ENCODE results near the gene ST7L. TPM values are rescaled to one million over a fixed set of nuclear protein-coding genes. Genes with fewer than 3 reads are reported as not detected.

The ST7L gene
- total RNA-seq, 1 donor from 2014 or later: 14.8 TPM

DNA sequence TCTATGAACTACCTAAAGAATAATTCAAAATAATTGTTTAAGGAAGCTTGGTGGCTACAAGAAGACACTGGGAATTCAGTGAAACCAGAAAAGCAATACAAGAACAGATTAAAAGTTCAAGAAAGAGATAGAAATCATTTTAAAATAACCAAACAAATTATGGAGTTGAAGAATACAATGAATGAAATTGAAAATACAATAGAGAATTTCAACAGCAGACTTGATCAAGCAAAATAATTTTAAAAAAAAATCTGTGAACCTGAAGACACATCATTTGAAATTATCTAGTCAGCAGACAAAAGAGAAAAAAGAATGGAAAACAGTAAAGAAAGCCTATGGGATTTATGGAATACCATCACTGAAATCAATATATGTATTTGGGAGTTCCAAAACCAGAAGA is 141.4 kb downstream of the ST7L start:
- no peak overlapping the region for H3K4me3 ChIP-seq (ENCODE audit: insufficient read depth, low read depth, low read length)
- no peaks in the 10 kb centered on the region for H3K79me2 ChIP-seq (ENCODE audit: insufficient read depth, low read length)
- no peak overlapping the region for H3K9ac ChIP-seq (ENCODE audit: low read length)
- Mint-ChIP-seq H3K27ac (ENCODE audit: unreplicated experiment) (no peak overlapping the region), H3K36me3 (ENCODE audit: low read depth, unreplicated experiment) (peaks cover 18% of the 10 kb centered on the region), H3K9me3 (ENCODE audit: unreplicated experiment) (peaks cover 26% of the 10 kb centered on the region), H3K4me1 (ENCODE audit: low read depth, unreplicated experiment) (no peaks in the 10 kb centered on the region), H3K27me3 (ENCODE audit: low read depth, unreplicated experiment) (no peaks in the 10 kb centered on the region), H3K4me3 (ENCODE audit: unreplicated experiment) (no peak overlapping the region)
- H3K4me1 ChIP-seq (ENCODE audit: insufficient read depth, low read length): no peaks in the 10 kb centered on the region
- TF ChIP-seq, protein P1, sequence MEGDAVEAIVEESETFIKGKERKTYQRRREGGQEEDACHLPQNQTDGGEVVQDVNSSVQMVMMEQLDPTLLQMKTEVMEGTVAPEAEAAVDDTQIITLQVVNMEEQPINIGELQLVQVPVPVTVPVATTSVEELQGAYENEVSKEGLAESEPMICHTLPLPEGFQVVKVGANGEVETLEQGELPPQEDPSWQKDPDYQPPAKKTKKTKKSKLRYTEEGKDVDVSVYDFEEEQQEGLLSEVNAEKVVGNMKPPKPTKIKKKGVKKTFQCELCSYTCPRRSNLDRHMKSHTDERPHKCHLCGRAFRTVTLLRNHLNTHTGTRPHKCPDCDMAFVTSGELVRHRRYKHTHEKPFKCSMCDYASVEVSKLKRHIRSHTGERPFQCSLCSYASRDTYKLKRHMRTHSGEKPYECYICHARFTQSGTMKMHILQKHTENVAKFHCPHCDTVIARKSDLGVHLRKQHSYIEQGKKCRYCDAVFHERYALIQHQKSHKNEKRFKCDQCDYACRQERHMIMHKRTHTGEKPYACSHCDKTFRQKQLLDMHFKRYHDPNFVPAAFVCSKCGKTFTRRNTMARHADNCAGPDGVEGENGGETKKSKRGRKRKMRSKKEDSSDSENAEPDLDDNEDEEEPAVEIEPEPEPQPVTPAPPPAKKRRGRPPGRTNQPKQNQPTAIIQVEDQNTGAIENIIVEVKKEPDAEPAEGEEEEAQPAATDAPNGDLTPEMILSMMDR (IDR thresholded peaks at IDR 0.05; ENCODE audit: insufficient read depth, low read depth, low read length): no peak
- no peak for TF ChIP-seq EZH2 (IDR thresholded peaks at IDR 0.05; ENCODE audit: insufficient read depth, low read length)
- H4K20me1 ChIP-seq (ENCODE audit: insufficient read depth, low read length): no peaks in the 10 kb centered on the region
- H3K27me3 ChIP-seq (ENCODE audit: insufficient read depth, low read length): no peaks in the 10 kb centered on the region
- H3K4me2 ChIP-seq (ENCODE audit: low read length): no peak overlapping the region
- H3K27ac ChIP-seq (ENCODE audit: low read depth, low read length): no peak overlapping the region
- no peak for FAIRE-seq
- H3K36me3 ChIP-seq (ENCODE audit: insufficient read depth, low read length): no peaks in the 10 kb centered on the region
- H3K9me3 ChIP-seq (ENCODE audit: insufficient read depth, low read depth, low read length): peaks cover 7% of the 10 kb centered on the region
- DNase-seq (ENCODE audit: low read depth): no peak
- H2AFZ ChIP-seq (ENCODE audit: low read depth, low read length): no peak overlapping the region

Other genes starting within 250 kb of the ST7L start
- gene CTTNBP2NL, start 222.9 kb downstream of the ST7L start, total RNA-seq: 83.0 and 91.9 TPM in 2 replicates
- gene WNT2B, start 110.2 kb downstream of the ST7L start, total RNA-seq: 18.0 and 18.5 TPM in 2 replicates
- gene CAPZA1, start 691 bp upstream of the ST7L start, total RNA-seq: 170 and 171 TPM in 2 replicates
- gene MOV10, start 55.5 kb upstream of the ST7L start, total RNA-seq: 121 and 147 TPM in 2 replicates
- gene RHOC, start 88.0 kb upstream of the ST7L start, total RNA-seq: 585 and 657 TPM in 2 replicates
- gene PPM1J, start 96.2 kb upstream of the ST7L start, total RNA-seq: 5.2 TPM in 2 replicates

Data from astrocyte (in vitro differentiated cells and primary cell).